Fibroblast of pulmonary artery (primary cell): Measurements from ENCODE around the gene UBE2H.

Experiments used
- DNase-seq: peaks from one replicate; pipeline ENCODE4 v3.0.0-alpha.2; 2010; ENCODE audit warnings: low read depth
- H3K4me3 ChIP-seq: replicated peaks from 2 replicates; pipeline ENCODE4 v1.5.1; 2011; ENCODE audit warnings: low read depth, mild to moderate bottlenecking, control low read depth, low read length, moderate library complexity
- CTCF ChIP-seq: IDR thresholded peaks from 2 replicates; pipeline ENCODE4 v1.5.1; 2011; ENCODE audit warnings: mild to moderate bottlenecking, control low read depth, low read length, inconsistent platforms; ENCODE audit errors: missing control alignments

Gene UBE2H

GRCh38 chr7:129804890-129805719, 147.7 kb downstream of the UBE2H start:
- TF ChIP-seq CTCF = no peak
- no peak overlapping the region for H3K4me3 ChIP-seq
- no peak for DNase-seq

GRCh38 chr7:129804111-129804889, 148.5 kb downstream of the UBE2H start:
- no peak overlapping the region for H3K4me3 ChIP-seq
- DNase-seq = no peak
- TF ChIP-seq CTCF = no peak

- no peak for DNase-seq
- TF ChIP-seq CTCF = no peak
- no peak overlapping the region for H3K4me3 ChIP-seq
Observed at GRCh38 chr7:129803546-129804081, 149.1 kb downstream of the UBE2H start.

- DNase-seq = no peak
- no peak overlapping the region for H3K4me3 ChIP-seq
- no peak for TF ChIP-seq CTCF
Observed at GRCh38 chr7:129801882-129802281, 150.9 kb downstream of the UBE2H start.

- TF ChIP-seq CTCF = no peak
- no peak for DNase-seq
- H3K4me3 ChIP-seq = no peak overlapping the region
Observed at GRCh38 chr7:129800901-129801300, 151.9 kb downstream of the UBE2H start.

- H3K4me3 ChIP-seq = no peak overlapping the region
- no peak for DNase-seq
Observed at GRCh38 chr7:129799350-129799955, 153.3 kb downstream of the UBE2H start.

More at GRCh38 chr7:129799350-129799955, 153.3 kb downstream of the UBE2H start:
- TF ChIP-seq CTCF = no peak
